ENCODE results near the gene TBX4.

The TBX4 gene

DNA sequence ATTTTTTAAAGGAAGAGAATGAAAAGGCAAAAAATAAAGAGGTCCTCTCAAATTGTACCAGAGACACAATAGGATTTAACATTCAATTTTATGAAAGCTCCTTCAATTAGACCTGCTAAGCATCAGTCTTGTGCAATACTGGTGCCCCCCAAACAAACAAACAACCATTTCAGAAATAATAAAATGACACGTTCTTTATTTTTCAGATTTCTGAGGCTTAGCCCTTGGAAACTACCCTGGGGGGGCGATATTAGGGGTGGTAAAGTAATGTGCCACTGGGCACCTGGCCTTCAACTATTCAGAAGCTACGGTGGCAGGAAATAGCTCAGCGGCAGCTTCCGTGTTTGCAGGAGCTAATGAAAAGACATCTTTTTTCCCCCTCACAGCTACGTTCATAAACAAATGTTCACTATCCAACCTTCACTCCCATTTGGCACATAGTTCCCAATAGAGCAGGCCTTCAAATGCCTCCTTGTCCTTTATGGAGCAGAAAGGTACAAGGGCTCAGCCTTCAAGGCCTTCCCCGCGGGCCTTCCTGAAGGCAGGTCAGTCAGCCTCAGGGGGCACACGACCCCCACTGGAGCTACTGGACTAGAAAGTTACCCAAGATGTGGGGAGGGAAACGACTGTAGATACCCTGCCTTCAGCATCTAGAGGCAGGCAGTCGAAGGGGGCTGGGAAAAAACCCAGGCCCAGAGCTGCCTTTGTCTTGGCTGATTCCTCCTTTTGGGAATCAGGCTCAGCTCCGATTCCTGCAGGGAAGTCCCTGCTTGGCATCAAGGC is 44.1 kb downstream of the TBX4 start:
- H3K4me1 ChIP-seq (ENCODE audit: control insufficient read depth, insufficient read depth, low read length): peaks cover 4% of the 10 kb centered on the region
- H3K27me3 ChIP-seq (ENCODE audit: control insufficient read depth, insufficient read depth, low read length): no peaks in the 10 kb centered on the region
- no peaks in the 10 kb centered on the region for H3K36me3 ChIP-seq (ENCODE audit: control insufficient read depth, insufficient read depth, low read length)
- H3K9ac ChIP-seq (ENCODE audit: low read depth, low read length): no peak overlapping the region
- no peaks in the 10 kb centered on the region for H3K9me3 ChIP-seq (ENCODE audit: control insufficient read depth, insufficient read depth, low read length)
- H3K4me3 ChIP-seq (ENCODE audit: low read depth, low read length): no peak overlapping the region

DNA sequence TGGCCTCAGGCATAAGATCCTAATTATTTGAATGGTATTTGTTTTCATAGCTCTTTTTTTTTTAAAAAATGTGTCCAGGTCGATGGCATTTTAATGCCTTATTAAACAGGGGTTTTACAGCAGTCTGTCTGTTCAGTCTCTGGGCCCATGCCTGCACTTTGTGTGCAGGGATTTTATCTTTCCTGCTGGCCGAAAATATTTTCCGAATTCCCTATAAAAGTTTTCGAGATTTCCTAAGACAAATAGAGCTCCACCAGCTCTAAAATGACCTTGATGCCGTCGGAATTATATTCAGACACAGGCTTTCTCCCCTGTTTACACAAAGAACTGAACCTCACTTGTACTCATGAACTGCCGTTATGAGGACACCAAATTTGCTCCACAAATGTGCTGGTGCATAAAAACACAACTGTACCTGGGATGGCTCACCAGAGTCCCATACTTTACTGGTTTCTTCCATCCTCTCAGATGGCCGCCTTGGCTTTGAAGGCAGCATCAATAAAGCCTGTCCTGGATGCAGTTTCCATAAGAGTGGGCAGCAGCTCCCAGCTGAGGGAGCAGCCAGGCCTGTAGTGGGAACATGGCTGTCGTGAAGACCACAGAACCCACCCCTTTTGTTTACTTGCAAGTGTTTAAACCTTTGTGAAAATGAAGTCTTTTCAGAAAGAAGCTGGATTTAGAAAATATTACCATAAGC is 44.9 kb downstream of the TBX4 start:
- no peaks in the 10 kb centered on the region for H3K36me3 ChIP-seq (ENCODE audit: control insufficient read depth, insufficient read depth, low read length)
- H3K4me1 ChIP-seq (ENCODE audit: control insufficient read depth, insufficient read depth, low read length): peaks cover 4% of the 10 kb centered on the region
- no peak overlapping the region for H3K4me3 ChIP-seq (ENCODE audit: low read depth, low read length)
- no peaks in the 10 kb centered on the region for H3K27me3 ChIP-seq (ENCODE audit: control insufficient read depth, insufficient read depth, low read length)
- H3K9me3 ChIP-seq (ENCODE audit: control insufficient read depth, insufficient read depth, low read length): no peaks in the 10 kb centered on the region
- no peak overlapping the region for H3K9ac ChIP-seq (ENCODE audit: low read depth, low read length)

DNA sequence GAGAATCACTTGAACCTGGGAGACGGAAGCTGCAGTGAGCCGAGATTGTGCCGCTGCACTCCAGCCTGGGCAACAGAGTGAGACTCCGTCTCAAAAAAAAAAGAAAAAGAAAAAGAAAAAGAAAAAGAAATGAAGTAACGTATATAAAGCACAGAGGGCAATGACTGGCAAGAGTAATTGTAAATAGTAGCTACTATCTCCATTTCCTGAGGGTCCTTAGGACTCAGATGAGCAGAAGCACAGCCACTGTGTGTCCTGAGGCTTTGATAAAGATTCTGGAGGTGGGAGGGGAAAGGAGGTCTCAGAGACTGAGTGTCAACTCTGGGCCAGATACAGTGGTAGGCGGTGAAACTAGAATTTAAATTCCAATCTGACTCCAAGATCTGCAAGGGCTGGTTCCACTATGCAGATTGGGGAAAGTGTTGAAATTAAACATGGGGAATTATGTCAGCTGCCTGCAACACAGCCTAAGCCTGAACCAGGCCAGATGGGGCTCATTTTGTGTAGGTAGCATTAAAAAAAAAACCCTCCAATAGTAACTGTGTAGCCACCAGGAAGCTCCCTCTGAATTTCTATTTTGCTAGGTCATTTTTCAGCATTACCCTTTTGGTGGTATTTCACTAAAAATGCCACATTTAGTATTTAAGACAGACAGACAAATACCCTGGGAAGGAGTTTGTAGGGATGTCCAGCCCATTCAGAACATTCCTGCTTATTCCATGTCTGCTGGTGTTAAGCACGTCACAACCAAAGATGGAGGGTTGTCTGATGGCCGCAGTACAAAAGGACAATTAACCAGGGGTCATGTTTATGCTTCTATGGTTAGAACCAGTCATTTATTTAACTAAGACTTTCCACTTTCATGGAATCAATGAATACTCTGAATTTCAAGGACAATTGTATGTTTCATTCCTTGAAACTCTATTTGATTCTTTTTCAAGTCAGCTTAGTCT is 46.1 kb downstream of the TBX4 start:
- no peaks in the 10 kb centered on the region for H3K27me3 ChIP-seq (ENCODE audit: control insufficient read depth, insufficient read depth, low read length)
- no peaks in the 10 kb centered on the region for H3K9me3 ChIP-seq (ENCODE audit: control insufficient read depth, insufficient read depth, low read length)
- H3K4me1 ChIP-seq (ENCODE audit: control insufficient read depth, insufficient read depth, low read length): peaks cover 4% of the 10 kb centered on the region
- no peak overlapping the region for H3K4me3 ChIP-seq (ENCODE audit: low read depth, low read length)
- no peak overlapping the region for H3K9ac ChIP-seq (ENCODE audit: low read depth, low read length)
- H3K36me3 ChIP-seq (ENCODE audit: control insufficient read depth, insufficient read depth, low read length): no peaks in the 10 kb centered on the region

DNA sequence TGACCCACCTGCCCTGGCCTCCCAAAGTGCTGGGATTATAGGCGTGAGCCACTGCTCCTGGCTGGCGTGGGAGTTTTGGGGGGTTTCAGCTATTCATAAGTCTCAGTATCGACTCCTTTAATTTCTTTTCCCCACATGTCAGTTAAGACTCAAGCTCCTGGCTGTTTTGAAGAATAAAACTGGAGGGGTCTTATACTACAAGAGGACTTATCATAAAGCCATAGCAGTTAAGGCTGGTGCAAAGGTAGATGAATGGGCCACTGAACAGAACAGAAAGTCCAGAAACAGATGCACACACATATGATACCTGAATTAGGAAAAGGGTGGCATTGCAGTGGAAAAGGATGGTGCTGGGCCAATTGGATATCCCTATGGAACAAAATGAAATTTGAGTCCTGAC is 47.4 kb downstream of the TBX4 start:
- Histone ChIP-seq H3K27me3 (ENCODE audit: control insufficient read depth, insufficient read depth, low read length) (no peaks in the 10 kb centered on the region), H3K36me3 (ENCODE audit: control insufficient read depth, insufficient read depth, low read length) (no peaks in the 10 kb centered on the region), H3K4me3 (ENCODE audit: low read depth, low read length) (no peak overlapping the region), H3K9me3 (ENCODE audit: control insufficient read depth, insufficient read depth, low read length) (no peaks in the 10 kb centered on the region), H3K4me1 (ENCODE audit: control insufficient read depth, insufficient read depth, low read length) (peaks cover 4% of the 10 kb centered on the region), H3K9ac (ENCODE audit: low read depth, low read length) (no peak overlapping the region)

DNA sequence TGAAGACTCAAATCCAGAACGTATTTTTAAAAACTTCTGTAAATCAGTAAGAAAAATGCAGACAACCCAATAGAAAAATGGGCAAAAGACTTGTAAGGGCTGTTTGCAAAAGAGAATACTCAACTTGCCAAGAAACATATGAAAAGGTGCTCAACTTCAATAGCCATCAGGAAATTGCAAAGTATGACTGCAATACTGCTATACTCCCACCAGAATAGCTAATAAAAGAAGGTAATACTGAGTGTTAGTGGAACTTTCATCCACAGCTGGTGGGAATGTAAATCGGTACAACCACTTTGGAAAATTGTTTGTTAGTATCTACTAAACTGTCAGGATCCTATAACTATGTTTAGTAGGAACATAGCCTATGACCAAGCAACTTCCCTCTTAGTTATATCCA is 48.1 kb downstream of the TBX4 start:
- Histone ChIP-seq H3K9ac (ENCODE audit: low read depth, low read length) (no peak overlapping the region), H3K36me3 (ENCODE audit: control insufficient read depth, insufficient read depth, low read length) (no peaks in the 10 kb centered on the region), H3K27me3 (ENCODE audit: control insufficient read depth, insufficient read depth, low read length) (no peaks in the 10 kb centered on the region), H3K4me1 (ENCODE audit: control insufficient read depth, insufficient read depth, low read length) (peaks cover 4% of the 10 kb centered on the region), H3K4me3 (ENCODE audit: low read depth, low read length) (no peak overlapping the region), H3K9me3 (ENCODE audit: control insufficient read depth, insufficient read depth, low read length) (no peaks in the 10 kb centered on the region)

DNA sequence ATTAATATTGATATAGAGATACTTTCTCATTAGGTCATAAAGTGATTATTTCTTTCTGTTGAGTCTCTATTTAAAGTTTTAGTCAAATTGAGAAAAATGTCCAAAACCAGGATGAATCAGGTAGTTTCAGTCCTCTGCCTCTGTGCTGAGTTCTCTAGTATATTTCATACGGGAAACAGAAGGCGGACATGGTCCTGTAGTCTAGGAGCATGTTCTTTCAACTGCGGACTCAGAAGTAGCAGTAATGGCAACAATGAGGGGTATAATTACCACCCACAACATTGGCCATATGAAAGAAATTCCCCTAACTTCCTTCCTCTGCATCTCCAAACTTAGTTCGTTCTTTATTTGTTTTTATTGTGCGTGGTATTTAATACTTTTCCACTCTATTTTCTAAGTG is 50.1 kb downstream of the TBX4 start:
- no peak overlapping the region for H3K4me3 ChIP-seq (ENCODE audit: low read depth, low read length)
- H3K4me1 ChIP-seq (ENCODE audit: control insufficient read depth, insufficient read depth, low read length): no peaks in the 10 kb centered on the region
- H3K9ac ChIP-seq (ENCODE audit: low read depth, low read length): no peak overlapping the region
- H3K9me3 ChIP-seq (ENCODE audit: control insufficient read depth, insufficient read depth, low read length): no peaks in the 10 kb centered on the region
- H3K36me3 ChIP-seq (ENCODE audit: control insufficient read depth, insufficient read depth, low read length): no peaks in the 10 kb centered on the region
- no peaks in the 10 kb centered on the region for H3K27me3 ChIP-seq (ENCODE audit: control insufficient read depth, insufficient read depth, low read length)

DNA sequence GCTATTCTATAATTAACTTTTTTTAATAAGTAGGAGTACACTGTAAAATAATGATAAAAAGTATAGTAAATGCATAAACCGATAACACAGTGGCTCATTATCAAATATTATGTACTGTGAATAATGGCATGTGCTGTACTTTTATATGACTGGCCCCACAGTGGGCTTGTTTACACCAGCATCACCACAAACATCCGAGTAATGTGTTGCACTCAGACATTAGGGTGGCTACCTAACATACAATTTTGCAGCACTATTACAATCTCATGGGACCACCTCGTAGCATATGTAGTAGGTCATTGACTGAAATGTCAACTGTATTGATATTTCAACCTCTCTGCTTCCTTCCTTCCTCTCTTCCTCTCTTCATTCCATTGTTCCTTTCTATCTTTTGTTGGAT is 51.7 kb downstream of the TBX4 start:
- Histone ChIP-seq H3K9me3 (ENCODE audit: control insufficient read depth, insufficient read depth, low read length) (no peaks in the 10 kb centered on the region), H3K9ac (ENCODE audit: low read depth, low read length) (no peak overlapping the region), H3K4me3 (ENCODE audit: low read depth, low read length) (no peak overlapping the region), H3K27me3 (ENCODE audit: control insufficient read depth, insufficient read depth, low read length) (no peaks in the 10 kb centered on the region), H3K36me3 (ENCODE audit: control insufficient read depth, insufficient read depth, low read length) (no peaks in the 10 kb centered on the region), H3K4me1 (ENCODE audit: control insufficient read depth, insufficient read depth, low read length) (no peaks in the 10 kb centered on the region)

DNA sequence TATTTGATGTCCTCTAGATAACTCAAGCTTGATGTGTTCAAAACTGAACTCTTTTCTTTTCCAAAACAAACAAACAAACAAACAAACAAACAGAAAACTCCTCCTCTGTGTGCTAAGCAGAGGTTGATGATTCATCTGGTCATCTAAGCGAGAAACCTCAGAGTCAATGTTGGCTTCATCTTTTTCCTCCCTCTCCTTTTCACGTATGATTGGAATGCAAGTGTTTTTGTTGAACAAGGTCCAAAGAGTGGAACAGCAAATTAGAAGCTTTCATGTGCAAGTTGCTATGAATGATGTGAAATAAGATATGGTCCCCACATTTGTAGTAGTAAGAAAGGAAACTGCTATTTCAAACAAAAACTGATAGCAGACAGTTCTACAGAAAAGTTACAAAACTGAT is 52.5 kb downstream of the TBX4 start:
- Histone ChIP-seq H3K4me1 (ENCODE audit: control insufficient read depth, insufficient read depth, low read length) (no peaks in the 10 kb centered on the region), H3K4me3 (ENCODE audit: low read depth, low read length) (no peak overlapping the region), H3K27me3 (ENCODE audit: control insufficient read depth, insufficient read depth, low read length) (no peaks in the 10 kb centered on the region), H3K9me3 (ENCODE audit: control insufficient read depth, insufficient read depth, low read length) (no peaks in the 10 kb centered on the region), H3K36me3 (ENCODE audit: control insufficient read depth, insufficient read depth, low read length) (no peaks in the 10 kb centered on the region), H3K9ac (ENCODE audit: low read depth, low read length) (no peak overlapping the region)

DNA sequence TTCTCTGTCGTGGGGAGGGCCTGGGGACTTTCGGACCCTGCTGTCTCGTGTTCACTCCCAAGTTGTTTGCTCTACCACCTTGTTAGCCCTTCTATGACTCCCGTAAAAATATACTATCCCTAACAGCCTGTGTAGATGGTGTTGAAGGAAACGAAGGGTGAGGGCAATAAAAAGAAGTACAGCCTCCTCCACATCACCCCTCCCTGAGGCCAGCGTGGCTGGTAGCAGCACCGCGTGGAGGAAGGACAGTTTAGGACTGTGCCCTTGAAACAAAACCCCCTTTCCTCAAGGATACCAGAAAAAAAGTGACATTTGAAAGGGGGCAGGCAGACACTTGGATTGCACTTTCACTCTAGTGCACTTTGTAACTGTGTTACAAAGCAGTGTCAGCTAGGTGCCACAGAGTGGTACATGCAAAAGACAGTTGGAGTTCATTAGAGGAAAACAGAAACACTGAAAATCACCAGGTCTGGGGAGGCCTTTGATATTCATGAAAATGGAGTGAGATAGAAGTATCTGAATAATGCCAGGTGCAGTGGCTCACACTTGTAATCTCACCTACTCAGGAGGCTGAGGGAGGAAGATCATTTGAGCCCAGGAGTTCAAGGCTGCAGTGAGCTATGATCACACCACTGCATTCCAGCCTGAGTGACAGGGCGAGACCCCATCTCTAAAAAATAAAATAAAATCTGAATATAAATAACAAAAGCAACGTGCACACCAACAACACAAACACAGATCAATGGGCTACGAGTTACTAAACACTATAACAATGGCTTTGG is 53.8 kb downstream of the TBX4 start:
- H3K4me1 ChIP-seq (ENCODE audit: control insufficient read depth, insufficient read depth, low read length): no peaks in the 10 kb centered on the region
- no peaks in the 10 kb centered on the region for H3K27me3 ChIP-seq (ENCODE audit: control insufficient read depth, insufficient read depth, low read length)
- no peaks in the 10 kb centered on the region for H3K36me3 ChIP-seq (ENCODE audit: control insufficient read depth, insufficient read depth, low read length)
- no peak overlapping the region for H3K4me3 ChIP-seq (ENCODE audit: low read depth, low read length)
- H3K9ac ChIP-seq (ENCODE audit: low read depth, low read length): no peak overlapping the region
- H3K9me3 ChIP-seq (ENCODE audit: control insufficient read depth, insufficient read depth, low read length): no peaks in the 10 kb centered on the region

DNA sequence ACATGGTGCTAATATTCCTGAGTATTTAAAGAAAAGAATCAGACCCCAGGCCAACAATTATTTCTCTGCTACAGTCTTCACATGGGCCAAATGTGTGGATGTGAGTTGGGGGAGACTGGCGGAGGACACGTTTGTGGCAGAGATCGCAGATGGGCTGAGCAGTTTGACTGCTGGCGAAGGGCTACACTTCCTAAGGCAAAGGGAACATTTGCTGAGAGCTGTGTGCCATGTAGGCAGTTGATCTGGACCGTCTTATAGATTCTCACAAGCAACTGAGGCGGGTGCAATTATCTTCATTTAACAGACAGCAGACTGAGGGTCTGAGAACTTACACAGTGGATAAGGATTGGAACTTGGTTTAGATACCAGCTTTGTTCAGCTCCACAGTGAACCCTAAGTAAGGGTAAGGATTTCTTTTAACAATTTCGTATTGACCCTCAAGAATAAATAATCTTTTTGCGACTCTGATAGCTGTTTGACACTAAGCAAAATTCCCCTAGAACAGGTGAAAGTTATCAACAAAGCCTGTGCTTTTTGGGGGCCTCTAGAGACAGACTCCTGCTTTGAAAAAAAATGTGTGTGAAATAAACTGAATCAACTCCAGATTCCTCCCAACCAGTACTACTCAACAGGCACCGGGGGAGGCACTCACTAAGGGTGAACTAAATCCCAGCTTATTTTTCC is 55.3 kb downstream of the TBX4 start:
- H3K36me3 ChIP-seq (ENCODE audit: control insufficient read depth, insufficient read depth, low read length): no peaks in the 10 kb centered on the region
- H3K27me3 ChIP-seq (ENCODE audit: control insufficient read depth, insufficient read depth, low read length): no peaks in the 10 kb centered on the region
- H3K9me3 ChIP-seq (ENCODE audit: control insufficient read depth, insufficient read depth, low read length): no peaks in the 10 kb centered on the region
- no peak overlapping the region for H3K9ac ChIP-seq (ENCODE audit: low read depth, low read length)
- H3K4me3 ChIP-seq (ENCODE audit: low read depth, low read length): no peak overlapping the region
- H3K4me1 ChIP-seq (ENCODE audit: control insufficient read depth, insufficient read depth, low read length): no peaks in the 10 kb centered on the region

DNA sequence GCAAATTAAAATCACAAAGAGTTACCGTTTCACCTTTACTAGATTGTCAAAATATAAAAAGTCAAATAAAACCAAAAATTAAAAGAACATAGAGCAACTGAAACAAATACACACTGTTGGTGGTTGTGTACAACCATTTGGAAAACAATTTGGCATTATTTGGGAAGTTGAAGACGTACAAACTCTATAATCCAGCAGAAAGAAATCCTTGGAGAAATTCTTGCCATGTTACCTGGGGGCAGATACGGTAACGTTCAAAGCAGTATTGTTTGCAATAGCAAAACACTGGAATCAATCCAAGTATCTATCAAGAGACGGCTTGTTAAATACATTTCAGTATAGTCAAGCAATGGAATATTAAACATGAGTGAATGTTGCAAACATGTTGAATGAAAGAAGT is 56.7 kb downstream of the TBX4 start:
- Histone ChIP-seq H3K36me3 (ENCODE audit: control insufficient read depth, insufficient read depth, low read length) (no peaks in the 10 kb centered on the region), H3K4me3 (ENCODE audit: low read depth, low read length) (no peak overlapping the region), H3K9me3 (ENCODE audit: control insufficient read depth, insufficient read depth, low read length) (no peaks in the 10 kb centered on the region), H3K9ac (ENCODE audit: low read depth, low read length) (no peak overlapping the region), H3K4me1 (ENCODE audit: control insufficient read depth, insufficient read depth, low read length) (no peaks in the 10 kb centered on the region), H3K27me3 (ENCODE audit: control insufficient read depth, insufficient read depth, low read length) (no peaks in the 10 kb centered on the region)

All from iPS-15b (cell line).